NCI-H510A (cell line): Measurements from ENCODE around the gene IL17RA.
"Not testable (repeated sequence)": the region's sequence is repeated elsewhere in the genome, so short reads cannot be mapped to it uniquely, and the experiment has no call there.

Experiments
- DNase-seq: peaks from one replicate; lab custom pipeline; 2025; lab: John Stamatoyannopoulos, UW

The IL17RA gene, protein sequence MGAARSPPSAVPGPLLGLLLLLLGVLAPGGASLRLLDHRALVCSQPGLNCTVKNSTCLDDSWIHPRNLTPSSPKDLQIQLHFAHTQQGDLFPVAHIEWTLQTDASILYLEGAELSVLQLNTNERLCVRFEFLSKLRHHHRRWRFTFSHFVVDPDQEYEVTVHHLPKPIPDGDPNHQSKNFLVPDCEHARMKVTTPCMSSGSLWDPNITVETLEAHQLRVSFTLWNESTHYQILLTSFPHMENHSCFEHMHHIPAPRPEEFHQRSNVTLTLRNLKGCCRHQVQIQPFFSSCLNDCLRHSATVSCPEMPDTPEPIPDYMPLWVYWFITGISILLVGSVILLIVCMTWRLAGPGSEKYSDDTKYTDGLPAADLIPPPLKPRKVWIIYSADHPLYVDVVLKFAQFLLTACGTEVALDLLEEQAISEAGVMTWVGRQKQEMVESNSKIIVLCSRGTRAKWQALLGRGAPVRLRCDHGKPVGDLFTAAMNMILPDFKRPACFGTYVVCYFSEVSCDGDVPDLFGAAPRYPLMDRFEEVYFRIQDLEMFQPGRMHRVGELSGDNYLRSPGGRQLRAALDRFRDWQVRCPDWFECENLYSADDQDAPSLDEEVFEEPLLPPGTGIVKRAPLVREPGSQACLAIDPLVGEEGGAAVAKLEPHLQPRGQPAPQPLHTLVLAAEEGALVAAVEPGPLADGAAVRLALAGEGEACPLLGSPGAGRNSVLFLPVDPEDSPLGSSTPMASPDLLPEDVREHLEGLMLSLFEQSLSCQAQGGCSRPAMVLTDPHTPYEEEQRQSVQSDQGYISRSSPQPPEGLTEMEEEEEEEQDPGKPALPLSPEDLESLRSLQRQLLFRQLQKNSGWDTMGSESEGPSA

DNA sequence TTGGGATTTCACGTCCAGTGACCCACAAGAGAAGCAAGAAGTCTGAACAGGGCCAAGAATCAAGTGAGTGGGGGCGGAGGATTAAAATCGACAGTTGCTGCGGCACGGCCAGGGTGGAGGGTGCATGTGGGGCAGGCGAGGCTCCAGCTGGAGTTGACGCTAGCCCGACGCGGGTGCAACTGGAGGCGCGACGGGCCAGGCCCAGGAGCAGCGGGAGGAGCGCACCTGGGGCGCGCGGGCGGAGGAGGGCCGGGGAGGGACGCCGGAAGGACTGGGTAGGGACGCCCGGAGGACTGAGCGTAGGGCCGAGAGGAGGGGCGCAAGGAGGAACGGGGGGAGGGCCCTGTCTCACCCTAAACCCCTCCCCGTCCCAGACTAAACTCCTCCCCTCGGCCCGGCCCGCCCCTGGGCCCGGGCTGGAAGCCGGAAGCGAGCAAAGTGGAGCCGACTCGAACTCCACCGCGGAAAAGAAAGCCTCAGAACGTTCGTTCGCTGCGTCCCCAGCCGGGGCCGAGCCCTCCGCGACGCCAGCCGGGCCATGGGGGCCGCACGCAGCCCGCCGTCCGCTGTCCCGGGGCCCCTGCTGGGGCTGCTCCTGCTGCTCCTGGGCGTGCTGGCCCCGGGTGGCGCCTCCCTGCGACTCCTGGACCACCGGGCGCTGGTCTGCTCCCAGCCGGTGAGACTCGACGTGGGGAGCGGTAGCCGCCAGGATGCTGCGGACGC lies at the start of gene IL17RA:
Gene IL17RA (plus strand): TSS at position 447 of the 723 bp plus-strand sequence. CDS start 92 bp downstream, at position 539.
- DNase-seq, result peak; percentile 89

GRCh38 chr22:17035246-17035645 lies 49.6 kb upstream of the IL17RA start:
- no peak for DNase-seq

DNA sequence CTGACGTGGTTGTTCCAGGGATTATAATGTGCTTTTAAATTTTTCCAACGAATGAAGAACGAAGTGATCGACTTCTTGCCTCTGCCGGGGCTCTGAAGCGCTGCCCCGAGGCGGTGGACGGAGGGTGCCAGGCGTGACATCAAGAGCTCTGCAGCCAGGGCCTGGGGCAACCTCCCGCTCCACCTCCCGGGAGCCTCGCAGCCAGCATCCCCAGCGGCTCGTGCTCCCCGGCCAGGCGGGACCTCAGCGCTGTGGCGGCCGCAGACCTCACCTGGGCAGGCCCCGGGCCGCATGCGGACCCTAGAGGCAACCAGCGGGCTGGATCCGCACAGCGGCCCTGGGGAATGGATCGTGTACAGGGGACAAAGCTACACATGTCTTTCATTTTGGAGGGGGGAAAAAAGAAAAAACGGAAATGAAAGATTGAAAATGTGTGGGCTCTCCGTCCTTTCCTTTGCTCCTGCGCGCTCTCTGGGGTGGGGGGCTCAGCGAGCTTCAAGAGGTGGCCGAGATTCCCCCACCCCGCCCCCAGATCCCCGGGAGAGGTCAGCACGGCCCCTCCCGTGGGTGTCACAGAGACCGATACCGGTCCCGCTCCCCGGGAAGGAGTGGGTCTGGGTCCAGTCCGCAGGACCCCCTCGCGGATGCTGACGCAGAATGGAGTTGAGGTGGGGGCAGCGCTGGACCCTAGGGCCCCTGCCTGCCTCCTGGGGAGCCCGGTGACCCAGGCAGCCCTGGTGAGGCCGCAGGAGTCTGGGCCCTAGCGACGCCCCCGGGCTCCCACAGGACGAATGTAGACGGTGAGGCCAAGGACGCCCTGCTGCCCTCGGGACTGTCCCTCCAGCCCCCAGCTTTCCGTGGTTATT lies 48.6 kb upstream of the IL17RA start:
- DNase-seq, result not testable (repeated sequence)

GRCh38 chr22:17036842-17037711 lies 47.7 kb upstream of the IL17RA start:
- not testable (repeated sequence) for DNase-seq

DNA sequence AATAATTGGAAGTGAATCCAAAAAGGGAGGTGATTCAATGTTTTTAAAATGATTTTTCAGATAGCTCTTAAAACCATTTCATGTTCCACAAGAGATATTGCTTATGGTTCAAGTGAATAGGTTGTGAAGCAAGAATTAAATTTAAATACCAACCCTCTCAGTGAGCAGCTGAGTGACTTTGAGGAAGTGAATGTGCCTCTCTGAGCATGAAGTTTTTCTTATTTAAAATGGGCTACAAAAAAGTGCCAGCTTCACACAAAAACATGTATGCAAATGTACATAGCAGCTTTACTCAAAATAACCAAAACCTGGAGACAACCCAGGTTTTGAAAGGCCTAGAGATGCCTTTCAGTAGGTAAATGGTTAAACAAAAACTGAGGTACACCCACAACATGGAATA lies 41.3 kb upstream of the IL17RA start:
- no peak for DNase-seq

GRCh38 chr22:17046566-17047348 lies 38.0 kb upstream of the IL17RA start:
- DNase-seq, result no peak

DNA sequence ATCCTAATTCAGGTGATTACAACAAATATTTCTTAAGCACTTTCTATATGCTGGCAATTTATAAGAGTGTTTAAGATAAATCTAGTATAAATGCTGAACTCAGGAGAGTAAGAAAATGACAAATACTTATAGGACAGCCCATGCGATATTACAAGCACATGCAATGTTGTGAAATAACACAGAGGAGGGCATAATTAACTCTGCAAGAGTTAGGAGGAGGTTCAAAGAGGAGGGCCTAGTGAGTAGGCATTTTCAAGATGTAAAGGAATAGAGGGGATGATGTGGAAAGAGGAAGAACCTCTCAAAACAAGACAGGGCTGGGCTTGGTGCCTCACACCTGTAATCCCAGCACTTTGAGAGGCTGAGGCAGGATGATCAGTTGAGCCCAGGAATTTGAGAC lies 37.1 kb upstream of the IL17RA start:
- DNase-seq, result no peak

DNA sequence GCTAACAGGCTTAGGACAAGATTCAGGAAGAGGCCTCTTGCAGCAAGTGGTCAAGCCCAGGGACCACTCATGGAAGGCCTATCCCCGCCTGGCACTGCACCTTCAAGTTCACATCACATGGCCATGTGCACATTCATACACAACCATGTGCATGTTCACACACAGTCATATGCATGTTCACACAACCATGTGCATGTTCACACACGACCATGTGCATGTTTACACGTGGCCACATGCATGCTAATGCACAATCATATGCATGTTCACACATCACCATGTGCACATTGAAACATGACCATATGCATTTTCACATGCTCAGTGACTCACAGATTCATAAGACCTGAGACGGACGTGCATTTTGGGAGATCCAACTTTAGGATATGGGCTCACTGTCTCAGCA lies 28.7 kb upstream of the IL17RA start:
- no peak for DNase-seq

DNA sequence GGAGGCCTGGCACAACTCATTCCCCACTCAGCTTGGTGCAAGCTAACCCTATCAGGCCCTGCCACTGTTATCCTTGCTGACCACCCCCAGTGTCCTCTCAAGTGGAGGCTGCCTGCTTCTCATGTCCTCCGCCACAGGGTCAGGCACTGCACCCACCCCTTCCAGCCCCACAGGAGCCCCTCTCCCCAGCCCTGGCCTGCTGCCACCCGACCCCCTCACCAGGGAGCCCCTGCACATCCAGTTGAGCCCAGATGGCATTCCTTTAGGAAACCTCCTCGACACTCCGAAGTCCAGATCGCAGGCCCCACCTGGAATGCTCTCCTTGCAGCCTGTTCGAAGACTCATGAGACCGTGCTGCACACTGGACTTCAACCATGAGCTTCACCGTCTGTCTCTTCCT lies 28.0 kb upstream of the IL17RA start:
- DNase-seq, result no peak

- no peak for DNase-seq
Measured at GRCh38 chr22:17057959-17058814, 26.6 kb upstream of the IL17RA start.

DNA sequence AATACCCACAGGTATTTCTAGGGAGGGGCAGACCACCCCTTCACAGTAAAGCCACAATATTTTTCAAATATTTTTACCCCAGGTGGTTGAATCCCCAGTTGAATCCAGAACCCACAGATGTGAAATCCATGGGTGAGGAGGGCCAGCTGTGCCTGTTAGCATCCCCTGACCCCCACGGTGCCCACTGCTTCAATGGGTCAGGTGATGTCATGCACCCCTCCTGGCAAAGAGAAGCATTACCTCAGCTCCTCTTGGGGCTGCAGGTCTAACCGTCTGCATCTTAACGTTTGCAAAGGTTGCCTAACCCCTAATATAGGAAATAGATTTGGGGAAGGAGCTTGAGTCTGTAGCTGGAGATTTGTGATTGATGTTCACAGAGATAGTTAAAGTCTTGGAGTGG lies 24.7 kb upstream of the IL17RA start:
- no peak for DNase-seq

DNA sequence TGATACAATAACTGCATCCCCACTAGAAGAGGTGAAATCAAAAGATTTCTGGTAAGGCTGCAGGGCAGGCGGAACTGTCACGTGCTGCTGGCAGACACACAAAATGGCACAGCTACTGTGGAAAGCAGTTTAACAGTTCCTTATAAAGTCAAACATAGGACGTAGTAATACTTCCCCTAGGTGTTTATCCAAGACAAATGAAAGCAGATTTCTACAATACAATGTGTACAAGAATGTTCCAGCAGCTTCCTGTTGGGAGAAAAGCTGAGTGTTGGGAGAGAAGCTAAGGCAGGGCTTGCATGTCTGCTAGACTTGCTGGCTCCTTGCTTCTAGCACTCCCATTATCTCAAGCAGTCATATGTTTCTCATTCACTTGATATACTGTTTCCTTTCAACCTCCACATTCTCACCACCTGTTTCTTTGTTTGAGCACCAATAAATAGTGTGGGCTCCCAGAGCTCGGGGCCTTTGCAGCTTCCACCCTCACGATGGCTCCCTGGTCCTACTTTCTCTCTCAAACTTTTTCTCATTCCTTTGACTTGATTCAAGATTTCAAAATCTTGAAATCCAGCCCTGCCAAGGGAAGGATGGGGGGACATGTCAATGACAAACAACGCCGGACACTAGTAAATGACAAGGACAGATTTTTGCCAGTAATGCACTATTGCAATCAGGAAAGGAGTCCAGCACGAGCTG lies 21.2 kb upstream of the IL17RA start:
- no peak for DNase-seq

DNA sequence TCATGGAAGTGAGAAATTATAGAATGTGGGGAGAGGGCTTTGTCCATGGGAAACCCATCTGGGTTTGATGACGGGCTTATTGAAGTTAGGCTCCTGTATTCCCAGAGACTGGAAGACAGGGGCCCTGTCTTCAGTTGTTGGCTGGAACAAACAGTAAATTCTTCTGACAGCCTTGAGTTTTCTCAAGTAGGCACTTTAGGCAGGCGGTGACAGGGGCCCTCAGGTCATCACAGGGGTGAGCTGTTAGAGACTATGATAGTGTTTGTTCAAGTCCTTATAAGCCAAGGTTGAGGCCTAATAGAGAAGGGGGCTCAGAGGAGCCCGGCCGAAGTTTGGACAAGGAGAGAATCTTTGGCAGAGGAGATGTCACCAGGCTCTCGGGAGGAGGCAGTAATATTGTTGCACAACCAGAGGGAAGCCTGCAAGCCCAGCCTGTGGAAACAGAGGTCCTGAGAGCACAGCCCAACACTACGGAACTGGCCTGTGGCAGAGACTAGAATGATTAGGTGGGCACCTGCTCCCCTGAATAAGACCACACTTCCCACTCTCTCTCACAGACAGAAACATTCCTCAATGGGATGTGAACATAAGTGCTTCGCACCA lies 20.2 kb upstream of the IL17RA start:
- DNase-seq, result no peak

DNA sequence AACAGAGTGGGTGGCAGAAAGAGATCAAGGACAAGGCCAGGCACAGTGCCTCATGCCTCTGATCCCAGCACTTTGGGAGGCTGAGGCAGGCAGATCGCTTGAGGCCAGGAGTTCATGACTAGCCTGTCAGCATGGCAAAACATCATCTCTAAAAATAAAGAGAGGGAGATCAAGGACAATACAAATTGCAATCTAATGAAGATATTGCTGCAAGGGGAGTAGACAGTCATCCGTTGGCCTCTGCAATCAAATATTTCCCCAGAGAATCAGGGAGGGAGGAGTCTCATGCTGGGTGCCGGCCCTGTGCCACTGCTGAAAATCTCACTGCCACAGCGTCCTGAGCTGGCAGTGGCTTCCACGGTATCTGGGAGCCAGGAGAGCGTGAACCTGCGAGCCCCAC lies 19.4 kb upstream of the IL17RA start:
- no peak for DNase-seq

- DNase-seq, result no peak
Measured at GRCh38 chr22:17072877-17073276, 11.9 kb upstream of the IL17RA start.

DNA sequence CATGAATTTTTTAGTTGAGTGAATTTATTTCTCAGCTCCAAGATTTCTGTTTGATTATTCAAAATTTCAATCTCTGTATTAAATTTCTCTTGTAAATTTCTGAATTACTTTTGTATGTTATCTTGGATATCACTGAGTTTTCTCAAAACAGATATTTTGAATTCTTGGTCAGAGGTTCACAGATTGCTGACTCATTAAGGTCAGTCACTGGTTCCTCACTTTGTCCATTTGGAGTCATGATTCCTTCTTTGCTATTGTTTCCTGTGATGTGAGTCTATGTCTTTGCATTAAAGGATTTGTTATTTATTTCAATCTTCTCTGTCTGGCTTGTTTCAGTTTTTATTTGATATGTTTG lies 10.2 kb upstream of the IL17RA start:
- no peak for DNase-seq

GRCh38 chr22:17077255-17077654 lies 7.5 kb upstream of the IL17RA start:
- no peak for DNase-seq

GRCh38 chr22:17079572-17079971 lies 5.2 kb upstream of the IL17RA start:
- no peak for DNase-seq
